ENCODE results near the gene POP5. TPM values are rescaled to one million over a fixed set of nuclear protein-coding genes. Genes with fewer than 3 reads are reported as not detected.

Gene POP5
- total and polyA plus RNA-seq, 9 donors = 13.6 to 39.4 (median 25.7) TPM

GRCh38 chr12:120579179-120579578 lies 2.0 kb downstream of the POP5 start:
- Histone ChIP-seq H3K4me3 (no peak overlapping the region), H3K36me3 (no peaks in the 10 kb centered on the region), H3K9me3 (no peaks in the 10 kb centered on the region), H3K27ac (no peak overlapping the region), H3K4me1 (ENCODE audit: insufficient read depth) (no peaks in the 10 kb centered on the region), H3K27me3 (no peaks in the 10 kb centered on the region)
- intact Hi-C loops (cut with DNase I) = no loop called here
- TF ChIP-seq EP300 (IDR thresholded peaks at IDR 0.05) (no peak), POLR2A (IDR thresholded peaks at IDR 0.05) (no peak), CTCF (IDR thresholded peaks at IDR 0.05) (no peak)
- DNase-seq = no peak
- WGBS, 3 donors = 67 to 76% (median 71%) methylated on average over 1 of the region's 1 CpG

- H3K9me3 ChIP-seq = no peaks in the 10 kb centered on the region
- TF ChIP-seq CTCF (IDR thresholded peaks at IDR 0.05) (no peak), EP300 (IDR thresholded peaks at IDR 0.05) (no peak), POLR2A (IDR thresholded peaks at IDR 0.05) (no peak)
- no peak overlapping the region for H3K4me3 ChIP-seq
- no peaks in the 10 kb centered on the region for H3K27me3 ChIP-seq
- DNase-seq = no peak
- WGBS, 3 donors = 74 to 83% (median 82%) methylated on average over 2 of the region's 2 CpGs
- intact Hi-C loops (cut with DNase I) = no loop called here
- no peaks in the 10 kb centered on the region for H3K36me3 ChIP-seq
- no peak overlapping the region for H3K27ac ChIP-seq
- no peaks in the 10 kb centered on the region for H3K4me1 ChIP-seq (ENCODE audit: insufficient read depth)
These were observed 7.1 kb downstream of the POP5 start for GRCh38 chr12:120574106-120574505.

GRCh38 chr12:120573560-120573959 lies 7.6 kb downstream of the POP5 start:
- TF ChIP-seq CTCF (IDR thresholded peaks at IDR 0.05) = no peak
- no peak for TF ChIP-seq EP300 (IDR thresholded peaks at IDR 0.05)
- no peak for TF ChIP-seq POLR2A (IDR thresholded peaks at IDR 0.05)
- H3K4me1 ChIP-seq (ENCODE audit: insufficient read depth) = no peaks in the 10 kb centered on the region
- intact Hi-C loops (cut with DNase I) = no loop called here
- H3K27me3 ChIP-seq = no peaks in the 10 kb centered on the region
- 67 to 74% (median 69%) methylated on average over 6 of the region's 6 CpGs for WGBS, 3 donors
- no peak for DNase-seq
- H3K9me3 ChIP-seq = no peaks in the 10 kb centered on the region
- H3K4me3 ChIP-seq = no peak overlapping the region
- no peaks in the 10 kb centered on the region for H3K36me3 ChIP-seq
- H3K27ac ChIP-seq = no peak overlapping the region

- Histone ChIP-seq H3K4me1 (ENCODE audit: insufficient read depth) (no peaks in the 10 kb centered on the region), H3K27ac (no peak overlapping the region), H3K4me3 (no peak overlapping the region), H3K27me3 (no peaks in the 10 kb centered on the region), H3K9me3 (no peaks in the 10 kb centered on the region), H3K36me3 (no peaks in the 10 kb centered on the region)
- no peak for DNase-seq
- intact Hi-C loops (cut with DNase I) = no loop called here
- WGBS, 3 donors = 50 to 65% (median 61%) methylated on average over 5 of the region's 5 CpGs
- no peak for TF ChIP-seq POLR2A (IDR thresholded peaks at IDR 0.05)
- TF ChIP-seq CTCF (IDR thresholded peaks at IDR 0.05) = no peak
- no peak for TF ChIP-seq EP300 (IDR thresholded peaks at IDR 0.05)
These were observed 9.9 kb downstream of the POP5 start for GRCh38 chr12:120571299-120571698.

GRCh38 chr12:120563495-120563894 lies 17.7 kb downstream of the POP5 start:
- H3K36me3 ChIP-seq = no peaks in the 10 kb centered on the region
- intact Hi-C loops (cut with DNase I) = no loop called here
- whole genome bisulfite sequencing, 3 donors = 85 to 89% (median 87%) methylated on average over 11 of the region's 11 CpGs

More at GRCh38 chr12:120563495-120563894, 17.7 kb downstream of the POP5 start:
- no peak overlapping the region for H3K27ac ChIP-seq
- no peaks in the 10 kb centered on the region for H3K9me3 ChIP-seq
- DNase-seq = no peak
- H3K4me1 ChIP-seq (ENCODE audit: insufficient read depth) = no peaks in the 10 kb centered on the region
- no peak overlapping the region for H3K4me3 ChIP-seq
- no peaks in the 10 kb centered on the region for H3K27me3 ChIP-seq
- no peak for TF ChIP-seq CTCF (IDR thresholded peaks at IDR 0.05)
- TF ChIP-seq POLR2A (IDR thresholded peaks at IDR 0.05) = no peak
- no peak for TF ChIP-seq EP300 (IDR thresholded peaks at IDR 0.05)

Measured in ovary (tissue), 9 donors.